ENCODE data around the gene MED23.

The MED23 gene

GRCh38 chr6:131627724-131628682 is at the start of gene MED23:
Gene MED23 (minus strand): TSS chr6:131628242. CDS start chr6:131628049, 193 bp downstream.
- DNase-seq: peak; percentile 57 to 96 (median 91)

GRCh38 chr6:131673184-131673583 is 45.1 kb upstream of the MED23 start:
- no peak for DNase-seq

GRCh38 chr6:131669891-131670290 is 41.8 kb upstream of the MED23 start:
- no peak for DNase-seq

- no peak for DNase-seq
Observed at GRCh38 chr6:131663578-131664165, 35.6 kb upstream of the MED23 start.

GRCh38 chr6:131660195-131660594 is 32.2 kb upstream of the MED23 start:
- no peak for DNase-seq

- no peak for DNase-seq
Observed at GRCh38 chr6:131658287-131658686, 30.2 kb upstream of the MED23 start.

GRCh38 chr6:131657630-131658111 is 29.6 kb upstream of the MED23 start:
- DNase-seq: no peak

GRCh38 chr6:131657222-131657621 is 29.2 kb upstream of the MED23 start:
- DNase-seq: no peak

- no peak for DNase-seq
Observed at GRCh38 chr6:131656667-131657066, 28.6 kb upstream of the MED23 start.

GRCh38 chr6:131655951-131656350 is 27.9 kb upstream of the MED23 start:
- no peak for DNase-seq

GRCh38 chr6:131655387-131655786 is 27.3 kb upstream of the MED23 start:
- DNase-seq: no peak

GRCh38 chr6:131654326-131654725 is 26.3 kb upstream of the MED23 start:
- no peak for DNase-seq

- DNase-seq: no peak
Observed at GRCh38 chr6:131652472-131652871, 24.4 kb upstream of the MED23 start.

- no peak for DNase-seq
Observed at GRCh38 chr6:131651782-131652181, 23.7 kb upstream of the MED23 start.

- DNase-seq: no peak
Observed at GRCh38 chr6:131646249-131646670, 18.2 kb upstream of the MED23 start.

- no peak for DNase-seq
Observed at GRCh38 chr6:131645846-131646245, 17.8 kb upstream of the MED23 start.

GRCh38 chr6:131644921-131645320 is 16.9 kb upstream of the MED23 start:
- DNase-seq: no peak

GRCh38 chr6:131643855-131644460 is 15.9 kb upstream of the MED23 start:
- DNase-seq: no peak

- peak in 22 of 51 donors; percentile 1 to 52 (median 18) for DNase-seq
Observed at GRCh38 chr6:131642987-131643611, 15.1 kb upstream of the MED23 start.

GRCh38 chr6:131642565-131642964 is 14.5 kb upstream of the MED23 start:
- DNase-seq: no peak

GRCh38 chr6:131641554-131641953 is 13.5 kb upstream of the MED23 start:
- no peak for DNase-seq

GRCh38 chr6:131640576-131640975 is 12.5 kb upstream of the MED23 start:
- DNase-seq: no peak
